Measurements from ENCODE around the gene MTMR10. TPM values are rescaled to one million over a fixed set of nuclear protein-coding genes. Genes with fewer than 3 reads are reported as not detected.
A peak's percentile ranks its signal among the peaks of the same experiment; 100 is the strongest.

MTMR10 gene
- total and polyA plus RNA-seq, 7 experiments from 2014 or later, result 4.0 to 50.8 (median 33.2) TPM

- ChIA-PET CTCF (no interaction called here), POLR2A (no interaction called here)
- Histone ChIP-seq H3K36me3 (ENCODE audit: control insufficient read depth in 2 of 3, insufficient read depth in 3 of 3, low read length in 3 of 3) (peaks cover 7 to 87% (median 17%) of the 10 kb centered on the region in 3 experiments), H3K9me3 (ENCODE audit: control insufficient read depth in 2 of 3, low read length in 3 of 3) (no peaks in the 10 kb centered on the region), H3K4me1 (ENCODE audit: control insufficient read depth in 2 of 2, insufficient read depth in 2 of 2, low read length in 2 of 2) (no peaks in the 10 kb centered on the region), H3K27me3 (ENCODE audit: control insufficient read depth in 2 of 2, insufficient read depth in 2 of 2, low read length in 2 of 2) (no peaks in the 10 kb centered on the region), H3K27ac (ENCODE audit: low read depth, low read length) (no peak overlapping the region), H3K4me3 (ENCODE audit: low read length) (no peak overlapping the region)
- ATAC-seq (no peak), DNase-seq (no peak)
- Mint-ChIP-seq H3K4me3 (no peak overlapping the region), H3K4me1 (peaks cover 0 to 6% (median 0%) of the 10 kb centered on the region in 7 donors), H3K27me3 (no peaks in the 10 kb centered on the region), H3K36me3 (peaks cover 21 to 65% (median 32%) of the 10 kb centered on the region in 5 donors), H3K27ac (peak overlapping the region in 2 of 9 donors; percentile 43 to 49), H3K9me3 (no peaks in the 10 kb centered on the region)
- intact Hi-C loops (cut with micrococcal nuclease), result loop anchor here in 1 of 2 donors (10.0 kb wide), 1 partner anchor 62 kb away; no protein-coding TSS in a partner anchor
Measured at GRCh38 chr15:30927148-30927761, 64.2 kb downstream of the MTMR10 start.

- H3K9me3 ChIP-seq (ENCODE audit: control insufficient read depth in 2 of 3, low read length in 3 of 3), result no peaks in the 10 kb centered on the region
- Mint-ChIP-seq H3K27me3 (no peaks in the 10 kb centered on the region), H3K4me1 (peaks cover 0 to 6% (median 0%) of the 10 kb centered on the region in 7 donors), H3K9me3 (no peaks in the 10 kb centered on the region), H3K4me3 (no peak overlapping the region), H3K36me3 (peaks cover 20 to 61% (median 32%) of the 10 kb centered on the region in 5 donors), H3K27ac (peak overlapping the region in 2 of 9 donors; percentile 37 to 53)
- ATAC-seq (no peak), DNase-seq (no peak)
- no peak overlapping the region for H3K4me3 ChIP-seq (ENCODE audit: low read length)
- H3K27ac ChIP-seq (ENCODE audit: low read depth, low read length), result no peak overlapping the region
- POLR2A ChIA-PET, result no interaction called here
- CTCF ChIA-PET, result no interaction called here
- H3K4me1 ChIP-seq (ENCODE audit: control insufficient read depth in 2 of 2, insufficient read depth in 2 of 2, low read length in 2 of 2), result no peaks in the 10 kb centered on the region
- intact Hi-C loops (cut with micrococcal nuclease), result loop anchor here in 1 of 2 donors (10.0 kb wide), 1 partner anchor 61 kb away; no protein-coding TSS in a partner anchor
- H3K27me3 ChIP-seq (ENCODE audit: control insufficient read depth in 2 of 2, insufficient read depth in 2 of 2, low read length in 2 of 2), result no peaks in the 10 kb centered on the region
- peaks cover 7 to 92% (median 17%) of the 10 kb centered on the region in 3 experiments for H3K36me3 ChIP-seq (ENCODE audit: control insufficient read depth in 2 of 3, insufficient read depth in 3 of 3, low read length in 3 of 3)
Measured at GRCh38 chr15:30926161-30926560, 65.3 kb downstream of the MTMR10 start.

- no peaks in the 10 kb centered on the region for H3K27me3 Mint-ChIP-seq
- H3K9me3 Mint-ChIP-seq, result no peaks in the 10 kb centered on the region
- intact Hi-C loops (cut with micrococcal nuclease), result loop anchor here in 1 of 2 donors (10.0 kb wide), 1 partner anchor 61 kb away; no protein-coding TSS in a partner anchor
- H3K27ac ChIP-seq (ENCODE audit: low read depth, low read length), result no peak overlapping the region
- no peaks in the 10 kb centered on the region for H3K27me3 ChIP-seq (ENCODE audit: control insufficient read depth in 2 of 2, insufficient read depth in 2 of 2, low read length in 2 of 2)
- DNase-seq, result no peak
- H3K4me1 ChIP-seq (ENCODE audit: control insufficient read depth in 2 of 2, insufficient read depth in 2 of 2, low read length in 2 of 2), result no peaks in the 10 kb centered on the region
- peaks cover 7 to 92% (median 16%) of the 10 kb centered on the region in 3 experiments for H3K36me3 ChIP-seq (ENCODE audit: control insufficient read depth in 2 of 3, insufficient read depth in 3 of 3, low read length in 3 of 3)
- no peak overlapping the region for H3K4me3 Mint-ChIP-seq
- POLR2A ChIA-PET, result no interaction called here
- CTCF ChIA-PET, result no interaction called here
- H3K36me3 Mint-ChIP-seq, result peaks cover 16 to 61% (median 31%) of the 10 kb centered on the region in 5 donors
- no peaks in the 10 kb centered on the region for H3K9me3 ChIP-seq (ENCODE audit: control insufficient read depth in 2 of 3, low read length in 3 of 3)
- no peak for ATAC-seq
- H3K4me1 Mint-ChIP-seq, result peaks cover 0 to 6% (median 0%) of the 10 kb centered on the region in 7 donors
- H3K4me3 ChIP-seq (ENCODE audit: low read length), result no peak overlapping the region
- no peak overlapping the region for H3K27ac Mint-ChIP-seq
Measured at GRCh38 chr15:30925686-30926085, 65.7 kb downstream of the MTMR10 start.

- ATAC-seq, result no peak
- peaks cover 13 to 60% (median 25%) of the 10 kb centered on the region in 5 donors for H3K36me3 Mint-ChIP-seq
Measured at GRCh38 chr15:30924353-30924752, 67.1 kb downstream of the MTMR10 start.

GRCh38 chr15:30923429-30923828, 68.0 kb downstream of the MTMR10 start:
- H3K27ac Mint-ChIP-seq, result peak overlapping the region in 3 of 9 donors; percentile 66 to 74 (median 73)
- ChIA-PET POLR2A (no interaction called here), CTCF (interaction anchor here (0.5 kb wide), 1 partner anchor 20 kb away, joined by 3 read pairs; no protein-coding TSS in a partner anchor)
- peaks cover 10 to 56% (median 22%) of the 10 kb centered on the region in 5 donors for H3K36me3 Mint-ChIP-seq
- intact Hi-C loops (cut with micrococcal nuclease), result loop anchor here in 1 of 2 donors (10.0 kb wide), 1 partner anchor 59 kb away; no protein-coding TSS in a partner anchor
- no peak for ATAC-seq
- Histone ChIP-seq H3K4me1 (ENCODE audit: control insufficient read depth in 2 of 2, insufficient read depth in 2 of 2, low read length in 2 of 2) (no peaks in the 10 kb centered on the region), H3K36me3 (ENCODE audit: control insufficient read depth in 2 of 3, insufficient read depth in 3 of 3, low read length in 3 of 3) (peaks cover 7 to 94% (median 12%) of the 10 kb centered on the region in 3 experiments), H3K9me3 (ENCODE audit: control insufficient read depth in 2 of 3, low read length in 3 of 3) (no peaks in the 10 kb centered on the region), H3K27me3 (ENCODE audit: control insufficient read depth in 2 of 2, insufficient read depth in 2 of 2, low read length in 2 of 2) (no peaks in the 10 kb centered on the region), H3K27ac (ENCODE audit: low read depth, low read length) (no peak overlapping the region), H3K4me3 (ENCODE audit: low read length) (no peak overlapping the region)
- H3K4me3 Mint-ChIP-seq, result no peak overlapping the region
- no peaks in the 10 kb centered on the region for H3K27me3 Mint-ChIP-seq
- peaks cover 0 to 6% (median 0%) of the 10 kb centered on the region in 7 donors for H3K4me1 Mint-ChIP-seq
- DNase-seq, result no peak
- no peaks in the 10 kb centered on the region for H3K9me3 Mint-ChIP-seq

More at GRCh38 chr15:30924353-30924752, 67.1 kb downstream of the MTMR10 start:
- Mint-ChIP-seq H3K27ac (peak overlapping the region in 1 of 9 donors; percentile 66), H3K27me3 (no peaks in the 10 kb centered on the region), H3K9me3 (no peaks in the 10 kb centered on the region), H3K4me1 (peaks cover 0 to 6% (median 0%) of the 10 kb centered on the region in 7 donors), H3K4me3 (no peak overlapping the region)
- POLR2A ChIA-PET, result no interaction called here
- DNase-seq, result no peak
- Histone ChIP-seq H3K36me3 (ENCODE audit: control insufficient read depth in 2 of 3, insufficient read depth in 3 of 3, low read length in 3 of 3) (peaks cover 7 to 97% (median 12%) of the 10 kb centered on the region in 3 experiments), H3K4me3 (ENCODE audit: low read length) (no peak overlapping the region), H3K27me3 (ENCODE audit: control insufficient read depth in 2 of 2, insufficient read depth in 2 of 2, low read length in 2 of 2) (no peaks in the 10 kb centered on the region), H3K9me3 (ENCODE audit: control insufficient read depth in 2 of 3, low read length in 3 of 3) (no peaks in the 10 kb centered on the region), H3K4me1 (ENCODE audit: control insufficient read depth in 2 of 2, insufficient read depth in 2 of 2, low read length in 2 of 2) (no peaks in the 10 kb centered on the region), H3K27ac (ENCODE audit: low read depth, low read length) (no peak overlapping the region)
- CTCF ChIA-PET, result interaction anchor here (0.6 kb wide), 1 partner anchor 23 kb away, joined by 3 read pairs; no protein-coding TSS in a partner anchor
- intact Hi-C loops (cut with micrococcal nuclease), result loop anchor here in 1 of 2 donors (10.0 kb wide), 1 partner anchor 60 kb away; no protein-coding TSS in a partner anchor

- Histone ChIP-seq H3K4me3 (ENCODE audit: low read length) (no peak overlapping the region), H3K27ac (ENCODE audit: low read depth, low read length) (no peak overlapping the region), H3K27me3 (ENCODE audit: control insufficient read depth in 2 of 2, insufficient read depth in 2 of 2, low read length in 2 of 2) (no peaks in the 10 kb centered on the region), H3K9me3 (ENCODE audit: control insufficient read depth in 2 of 3, low read length in 3 of 3) (no peaks in the 10 kb centered on the region), H3K36me3 (ENCODE audit: control insufficient read depth in 2 of 3, insufficient read depth in 3 of 3, low read length in 3 of 3) (peaks cover 7 to 96% (median 12%) of the 10 kb centered on the region in 3 experiments), H3K4me1 (ENCODE audit: control insufficient read depth in 2 of 2, insufficient read depth in 2 of 2, low read length in 2 of 2) (no peaks in the 10 kb centered on the region)
- no peaks in the 10 kb centered on the region for H3K9me3 Mint-ChIP-seq
- ChIA-PET CTCF (no interaction called here), POLR2A (no interaction called here)
- H3K4me1 Mint-ChIP-seq, result peaks cover 0 to 6% (median 0%) of the 10 kb centered on the region in 7 donors
- H3K27me3 Mint-ChIP-seq, result no peaks in the 10 kb centered on the region
- ATAC-seq (no peak), DNase-seq (no peak)
- intact Hi-C loops (cut with micrococcal nuclease), result loop anchor here in 1 of 2 donors (10.0 kb wide), 1 partner anchor 58 kb away; no protein-coding TSS in a partner anchor
- peaks cover 10 to 54% (median 22%) of the 10 kb centered on the region in 5 donors for H3K36me3 Mint-ChIP-seq
- H3K4me3 Mint-ChIP-seq, result no peak overlapping the region
- peak overlapping the region in 1 of 9 donors; percentile 53 for H3K27ac Mint-ChIP-seq
Measured at GRCh38 chr15:30922480-30923311, 68.7 kb downstream of the MTMR10 start.

All from naive thymus-derived CD4-positive, alpha-beta T cell (primary cell).